ENCODE data around the gene DENND1A.

The DENND1A gene

GRCh38 chr9:123599781-123600180 is 330.1 kb downstream of the DENND1A start:
- DNase-seq (ENCODE audit: low read depth), result no peak
- H3K4me3 ChIP-seq (ENCODE audit: low read length), result no peak overlapping the region
- TF ChIP-seq CTCF (IDR thresholded peaks at IDR 0.05; ENCODE audit: insufficient read depth, low read depth, low read length, missing control alignments), result no peak

GRCh38 chr9:123597876-123598556 is 331.9 kb downstream of the DENND1A start:
- no peak for TF ChIP-seq CTCF (IDR thresholded peaks at IDR 0.05; ENCODE audit: insufficient read depth, low read depth, low read length, missing control alignments)
- H3K4me3 ChIP-seq (ENCODE audit: low read length), result no peak overlapping the region
- DNase-seq (ENCODE audit: low read depth), result no peak

- no peak for TF ChIP-seq CTCF (IDR thresholded peaks at IDR 0.05; ENCODE audit: insufficient read depth, low read depth, low read length, missing control alignments)
- no peak overlapping the region for H3K4me3 ChIP-seq (ENCODE audit: low read length)
- DNase-seq (ENCODE audit: low read depth), result no peak
Measured at GRCh38 chr9:123597048-123597447, 332.9 kb downstream of the DENND1A start.

GRCh38 chr9:123591283-123591682 is 338.6 kb downstream of the DENND1A start:
- no peak overlapping the region for H3K4me3 ChIP-seq (ENCODE audit: low read length)
- no peak for TF ChIP-seq CTCF (IDR thresholded peaks at IDR 0.05; ENCODE audit: insufficient read depth, low read depth, low read length, missing control alignments)
- no peak for DNase-seq (ENCODE audit: low read depth)

- TF ChIP-seq CTCF (IDR thresholded peaks at IDR 0.05; ENCODE audit: insufficient read depth, low read depth, low read length, missing control alignments), result no peak
Measured at GRCh38 chr9:123590499-123590898, 339.4 kb downstream of the DENND1A start.

GRCh38 chr9:123589361-123590239 is 340.3 kb downstream of the DENND1A start:
- H3K4me3 ChIP-seq (ENCODE audit: low read length), result no peak overlapping the region
- TF ChIP-seq CTCF (IDR thresholded peaks at IDR 0.05; ENCODE audit: insufficient read depth, low read depth, low read length, missing control alignments), result no peak
- no peak for DNase-seq (ENCODE audit: low read depth)

More at GRCh38 chr9:123590499-123590898, 339.4 kb downstream of the DENND1A start:
- DNase-seq (ENCODE audit: low read depth), result no peak
- no peak overlapping the region for H3K4me3 ChIP-seq (ENCODE audit: low read length)
